Mesothelial cell of epicardium (in vitro differentiated cells): ENCODE data around the gene AIFM3. TPM values are rescaled to one million over a fixed set of nuclear protein-coding genes. Genes with fewer than 3 reads are reported as not detected.

Experiments used
- DNase-seq, 2 experiments: peaks; one replicate each; pipeline ENCODE4 v3.0.0; 2021; ENCODE audit warnings: low spot score in 2 of 2; ENCODE audit not compliant: unreplicated experiment in 2 of 2
- H3K27ac Mint-ChIP-seq: 2 replicates; pipeline ENCODE4 v1.8.0; 2021; ENCODE audit warnings: mixed read lengths
- H3K27me3 Mint-ChIP-seq: 2 replicates; pipeline ENCODE4 v1.8.0; 2021; ENCODE audit warnings: low read depth, mixed read lengths
- H3K36me3 Mint-ChIP-seq: 2 replicates; pipeline ENCODE4 v1.8.0; 2021; ENCODE audit warnings: mixed read lengths
- H3K4me1 Mint-ChIP-seq: 2 replicates; pipeline ENCODE4 v1.8.0; 2021; ENCODE audit warnings: mixed read lengths
- H3K4me3 Mint-ChIP-seq: 2 replicates; pipeline ENCODE4 v1.8.0; 2021; ENCODE audit warnings: mild to moderate bottlenecking, moderate library complexity, mixed read lengths
- H3K9me3 Mint-ChIP-seq: 2 replicates; pipeline ENCODE4 v1.8.0; 2021; ENCODE audit warnings: mixed read lengths
- total RNA-seq: library from RNA; stranded (reverse); gene quantifications from 3 replicates; pipeline ENCODE4 v1.2.1, GENCODE V29; 2021
- TF ChIP-seq, protein P1 (sequence below): fragments of 200-600 bp; sonication (generic); IDR thresholded peaks from one replicate; pipeline ENCODE4 v1.5.0; 2021; ENCODE audit warnings: antibody characterized with exemption; ENCODE audit not compliant: unreplicated experiment

The AIFM3 gene
- total RNA-seq, 1 donor from 2014 or later = 2.5 TPM

DNA sequence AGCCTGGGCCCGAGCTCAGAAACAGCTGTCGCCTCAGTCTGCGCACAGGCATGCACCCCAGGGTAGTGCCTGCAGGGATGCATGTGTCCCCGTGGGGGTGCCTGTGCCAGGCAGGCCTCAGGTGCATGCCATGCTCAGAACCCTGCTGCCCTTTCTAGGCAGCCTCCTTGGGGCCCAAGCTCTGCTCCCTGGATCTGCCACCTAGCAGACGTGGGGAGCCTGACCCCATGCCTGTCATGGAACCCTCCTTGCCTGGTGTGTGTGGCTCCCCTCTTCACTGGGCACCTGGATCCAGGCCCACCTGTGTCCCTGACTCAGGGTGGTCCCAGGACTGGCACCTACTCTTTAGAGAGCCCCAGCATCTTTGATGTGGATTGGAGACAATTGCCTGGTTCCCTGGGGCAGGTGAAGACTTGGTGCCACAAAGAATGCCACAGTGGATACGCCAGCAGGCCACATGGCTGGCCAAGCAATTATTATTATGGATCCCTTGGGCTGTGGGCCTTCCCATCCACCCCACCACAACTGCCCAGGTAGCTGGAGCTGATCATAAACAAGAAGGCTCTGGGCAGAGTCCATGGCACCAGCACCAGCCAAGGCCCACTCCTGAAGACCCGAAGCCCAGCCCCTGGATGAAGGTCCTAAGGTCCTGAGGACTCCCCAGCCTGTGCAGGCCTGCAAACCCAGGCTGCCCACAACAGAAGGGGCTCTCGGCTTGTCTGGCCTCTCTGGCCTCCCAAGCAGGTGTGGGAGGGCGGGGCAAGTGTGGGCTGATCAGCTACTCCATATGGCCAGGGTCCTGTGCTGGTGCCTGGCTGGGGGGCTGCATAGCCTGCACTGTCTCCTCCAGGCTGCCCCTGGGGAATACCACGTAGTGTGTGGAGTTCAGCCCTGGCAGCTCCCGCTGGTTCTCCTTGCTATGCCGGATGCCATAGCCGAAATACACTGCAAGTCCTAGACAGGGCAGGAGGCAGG is 61.5 kb downstream of the AIFM3 start:
- Mint-ChIP-seq H3K9me3 (no peaks in the 10 kb centered on the region), H3K27me3 (peaks cover 6% of the 10 kb centered on the region), H3K4me1 (peaks cover 30% of the 10 kb centered on the region), H3K4me3 (no peak overlapping the region), H3K27ac (no peak overlapping the region), H3K36me3 (no peaks in the 10 kb centered on the region)
- DNase-seq = no peak
- TF ChIP-seq, protein P1, sequence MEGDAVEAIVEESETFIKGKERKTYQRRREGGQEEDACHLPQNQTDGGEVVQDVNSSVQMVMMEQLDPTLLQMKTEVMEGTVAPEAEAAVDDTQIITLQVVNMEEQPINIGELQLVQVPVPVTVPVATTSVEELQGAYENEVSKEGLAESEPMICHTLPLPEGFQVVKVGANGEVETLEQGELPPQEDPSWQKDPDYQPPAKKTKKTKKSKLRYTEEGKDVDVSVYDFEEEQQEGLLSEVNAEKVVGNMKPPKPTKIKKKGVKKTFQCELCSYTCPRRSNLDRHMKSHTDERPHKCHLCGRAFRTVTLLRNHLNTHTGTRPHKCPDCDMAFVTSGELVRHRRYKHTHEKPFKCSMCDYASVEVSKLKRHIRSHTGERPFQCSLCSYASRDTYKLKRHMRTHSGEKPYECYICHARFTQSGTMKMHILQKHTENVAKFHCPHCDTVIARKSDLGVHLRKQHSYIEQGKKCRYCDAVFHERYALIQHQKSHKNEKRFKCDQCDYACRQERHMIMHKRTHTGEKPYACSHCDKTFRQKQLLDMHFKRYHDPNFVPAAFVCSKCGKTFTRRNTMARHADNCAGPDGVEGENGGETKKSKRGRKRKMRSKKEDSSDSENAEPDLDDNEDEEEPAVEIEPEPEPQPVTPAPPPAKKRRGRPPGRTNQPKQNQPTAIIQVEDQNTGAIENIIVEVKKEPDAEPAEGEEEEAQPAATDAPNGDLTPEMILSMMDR = no peak

DNA sequence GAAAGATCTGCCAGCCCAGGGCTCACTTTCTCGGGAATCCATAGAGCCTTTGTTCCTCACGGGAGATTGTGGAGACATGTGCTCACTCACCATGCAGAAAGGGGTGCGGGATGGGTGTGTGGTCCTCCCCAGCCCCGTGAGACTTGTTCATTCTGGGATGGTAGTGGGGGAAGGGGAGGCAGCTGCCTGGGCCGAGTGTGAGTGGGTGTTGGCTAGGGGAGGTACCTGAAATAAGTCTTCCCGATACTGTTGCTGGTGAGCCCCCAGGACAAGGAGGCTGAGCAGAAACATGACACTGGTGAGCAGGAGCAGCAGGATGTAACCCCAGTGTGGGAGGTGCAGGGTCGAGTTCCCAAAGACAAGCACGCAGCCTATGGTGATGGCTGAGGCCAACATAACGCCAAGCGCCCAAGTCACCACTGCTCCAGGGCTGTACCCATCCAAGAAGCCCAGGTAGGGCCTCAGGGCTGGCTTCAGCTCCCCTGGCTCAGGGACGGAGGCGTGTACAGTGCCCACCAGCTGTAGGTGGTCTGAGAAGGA is 62.5 kb downstream of the AIFM3 start:
- H3K27me3 Mint-ChIP-seq = peaks cover 6% of the 10 kb centered on the region
- DNase-seq = no peak
- H3K36me3 Mint-ChIP-seq = no peaks in the 10 kb centered on the region
- no peak overlapping the region for H3K27ac Mint-ChIP-seq
- H3K4me1 Mint-ChIP-seq = peaks cover 30% of the 10 kb centered on the region
- TF ChIP-seq, protein P1 = no peak
- H3K9me3 Mint-ChIP-seq = no peaks in the 10 kb centered on the region
- H3K4me3 Mint-ChIP-seq = no peak overlapping the region

DNA sequence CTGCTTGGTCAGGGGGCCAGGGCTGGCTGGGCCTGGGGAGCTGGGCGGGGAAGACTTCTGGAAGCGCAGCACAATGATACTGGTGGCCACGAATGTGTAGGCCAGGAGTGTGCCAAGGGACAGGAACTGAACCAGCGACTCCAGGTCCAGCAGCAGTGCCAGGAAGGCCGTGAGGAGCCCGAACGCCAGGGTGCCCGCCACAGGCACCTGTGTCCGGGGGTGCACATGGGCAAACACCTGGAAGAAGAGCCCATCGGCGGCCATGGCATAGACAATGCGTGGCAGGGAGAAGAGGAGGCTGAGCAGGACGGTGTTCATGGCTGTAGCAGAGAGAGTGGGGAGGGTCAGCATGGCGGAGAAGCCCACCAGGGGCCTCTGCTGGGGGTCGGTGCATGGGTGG is 63.0 kb downstream of the AIFM3 start:
- no peak for DNase-seq
- no peak overlapping the region for H3K27ac Mint-ChIP-seq
- TF ChIP-seq, protein P1 = no peak
- peaks cover 30% of the 10 kb centered on the region for H3K4me1 Mint-ChIP-seq
- H3K27me3 Mint-ChIP-seq = peaks cover 6% of the 10 kb centered on the region
- no peaks in the 10 kb centered on the region for H3K9me3 Mint-ChIP-seq
- no peak overlapping the region for H3K4me3 Mint-ChIP-seq
- H3K36me3 Mint-ChIP-seq = no peaks in the 10 kb centered on the region

Other genes starting within 250 kb of the AIFM3 start
- not detected in 3 replicates for gene SERPIND1, start 193.1 kb upstream of the AIFM3 start, total RNA-seq
- gene PI4KA, start 108.4 kb upstream of the AIFM3 start, total RNA-seq = 108 to 110 TPM (median 109 TPM) in 3 replicates
- gene SNAP29, start 108.2 kb upstream of the AIFM3 start, total RNA-seq = 15.0 to 18.9 TPM (median 15.1 TPM) in 3 replicates
- 72.3 to 78.5 TPM (median 75.1 TPM) in 3 replicates for gene CRKL, start 49.8 kb upstream of the AIFM3 start, total RNA-seq
- gene LZTR1, start 15.0 kb downstream of the AIFM3 start, total RNA-seq = 92.3 to 101 TPM (median 97.3 TPM) in 3 replicates
- gene THAP7, start 34.9 kb downstream of the AIFM3 start, total RNA-seq = 19.7 to 22.8 TPM (median 22.0 TPM) in 3 replicates
- 0.72 to 1.1 TPM (median 0.88 TPM) in 3 replicates for gene P2RX6, start 47.9 kb downstream of the AIFM3 start, total RNA-seq
- 3.2 to 3.7 TPM (median 3.2 TPM) in 3 replicates for gene SLC7A4, start 65.3 kb downstream of the AIFM3 start, total RNA-seq
- 0.18 TPM in 1 of 3 replicates, not detected in the others for gene LRRC74B, start 78.7 kb downstream of the AIFM3 start, total RNA-seq